Keratinocyte (primary cell): ENCODE measurements around the gene SIGLEC9.

ENCODE experiments used
- CTCF ChIP-seq, 3 experiments: IDR thresholded peaks in 1 of 3; conservative IDR thresholded peaks in 1 of 3; optimal IDR thresholded peaks in 1 of 3; 2 replicates in 2 of 3; 3 replicates in 1 of 3; pipeline versions ENCODE3 to v1.5.1; 2011; ENCODE audit warnings: low read length in 3 of 3, mild to moderate bottlenecking in 3 of 3, moderate library complexity in 2 of 3, control low read depth in 1 of 3, inconsistent platforms in 1 of 3; ENCODE audit not compliant: insufficient read depth in 2 of 3; ENCODE audit errors: extremely low read depth in 1 of 3
- EZH2 ChIP-seq: IDR thresholded peaks from one replicate; pipeline ENCODE4 v1.6.1; 2012; ENCODE audit warnings: inconsistent platforms, mild to moderate bottlenecking, low read length, moderate library complexity

GRCh38 chr19:51091895-51092873, 32.5 kb upstream of the SIGLEC9 start:
- TF ChIP-seq CTCF (optimal IDR thresholded peaks at IDR 0.05 in 1 of 3, IDR thresholded peaks at IDR 0.05 in 1 of 3, conservative IDR thresholded peaks at IDR 0.05 in 1 of 3; ENCODE audit: extremely low read depth in 1 of 3, insufficient read depth in 2 of 3, low read length in 3 of 3) (peak in 1 of 3 experiments; percentile 25), EZH2 (no peak)
